Peyer's patch (tissue), 4 donors: ENCODE results near the gene RAPGEF5.
A peak's percentile ranks its signal among the peaks of the same experiment; 100 is the strongest.

Experiments
- CTCF ChIP-seq, 6 experiments: fragments of 450-650 bp in 4 of 6; fragments of 200-600 bp in 2 of 6; sonication (generic) in 1 of 6; IDR thresholded peaks; one replicate each; pipeline ENCODE4 v1.5.1; 2017 to 2019; ENCODE audit warnings: antibody characterized with exemption in 6 of 6, mild to moderate bottlenecking in 3 of 6, moderate library complexity in 1 of 6
- POLR2A ChIP-seq, 2 donors: fragments of 450-650 bp; IDR thresholded peaks; one replicate each; pipeline ENCODE4 v1.5.1; 2017; ENCODE audit warnings: antibody characterized with exemption in 2 of 2, mild to moderate bottlenecking in 2 of 2, moderate library complexity in 2 of 2

GRCh38 chr7:22269963-22270362 lies 87.0 kb downstream of the RAPGEF5 start:
- TF ChIP-seq CTCF (IDR thresholded peaks at IDR 0.05) = peak in 2 of 6 experiments; percentile 35 to 36
- TF ChIP-seq POLR2A (IDR thresholded peaks at IDR 0.05) = no peak
